DMS153 (cell line): ENCODE data around the gene BMPR2.
"Not testable (repeated sequence)": the region's sequence is repeated elsewhere in the genome, so short reads cannot be mapped to it uniquely, and the experiment has no call there.

ENCODE experiments used
- DNase-seq: peaks from one replicate; lab custom pipeline; 2025; lab: John Stamatoyannopoulos, UW

The BMPR2 gene

DNA sequence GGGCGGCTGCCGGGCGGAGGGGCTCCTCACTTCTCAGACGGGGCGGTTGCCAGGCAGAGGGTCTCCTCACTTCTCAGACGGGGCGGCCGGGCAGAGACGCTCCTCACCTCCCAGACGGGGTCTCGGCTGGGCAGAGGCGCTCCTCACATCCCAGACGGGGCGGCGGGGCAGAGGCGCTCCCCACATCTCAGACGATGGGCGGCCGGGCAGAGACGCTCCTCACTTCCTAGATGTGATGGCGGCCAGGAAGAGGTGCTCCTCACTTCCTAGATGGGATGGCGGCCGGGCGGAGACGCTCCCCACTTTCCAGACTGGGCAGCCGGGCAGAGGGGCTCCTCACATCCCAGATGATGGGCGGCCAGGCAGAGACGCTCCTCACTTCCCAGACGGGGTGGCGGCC, 159.2 kb downstream of the BMPR2 start:
- DNase-seq, result not testable (repeated sequence)

- peak; percentile 10 for DNase-seq
Observed at GRCh38 chr2:202541137-202541536, 165.0 kb downstream of the BMPR2 start.

DNA sequence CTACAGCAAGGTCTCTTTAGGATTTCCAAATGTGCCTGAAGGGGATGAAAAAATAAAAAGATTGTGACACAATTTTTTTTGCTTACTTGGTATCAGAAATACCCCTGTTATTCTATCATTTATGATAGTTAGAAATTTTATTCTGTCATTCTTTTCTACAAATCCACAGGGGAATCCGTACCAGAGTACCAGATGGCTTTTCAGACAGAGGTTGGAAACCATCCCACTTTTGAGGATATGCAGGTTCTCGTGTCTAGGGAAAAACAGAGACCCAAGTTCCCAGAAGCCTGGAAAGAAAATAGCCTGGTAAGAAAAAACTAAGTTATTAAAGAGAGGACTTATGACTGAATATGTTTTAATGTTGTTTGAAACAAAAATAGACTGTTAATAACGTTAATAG, 166.0 kb downstream of the BMPR2 start:
- no peak for DNase-seq

DNA sequence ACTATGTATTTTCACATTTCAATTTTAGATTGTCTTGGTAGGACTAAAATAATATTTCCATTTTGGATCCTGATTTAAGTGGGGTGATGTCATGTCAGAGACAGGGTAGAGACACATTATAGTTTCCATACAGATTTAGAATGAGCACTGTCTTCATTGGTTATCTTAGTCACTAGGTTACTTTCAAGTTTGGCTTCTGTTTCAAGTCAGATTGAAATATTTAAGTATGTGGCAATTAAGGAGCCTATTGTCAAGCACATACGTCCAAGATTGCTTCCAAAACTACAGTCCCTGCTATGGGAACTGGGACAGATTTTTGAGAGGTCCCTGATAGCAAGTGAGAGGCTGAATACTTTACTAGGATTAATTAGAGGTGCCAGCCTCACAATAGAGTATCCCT, 169.4 kb downstream of the BMPR2 start:
- no peak for DNase-seq

- no peak for DNase-seq
Observed at GRCh38 chr2:202545931-202546330, 169.8 kb downstream of the BMPR2 start.

DNA sequence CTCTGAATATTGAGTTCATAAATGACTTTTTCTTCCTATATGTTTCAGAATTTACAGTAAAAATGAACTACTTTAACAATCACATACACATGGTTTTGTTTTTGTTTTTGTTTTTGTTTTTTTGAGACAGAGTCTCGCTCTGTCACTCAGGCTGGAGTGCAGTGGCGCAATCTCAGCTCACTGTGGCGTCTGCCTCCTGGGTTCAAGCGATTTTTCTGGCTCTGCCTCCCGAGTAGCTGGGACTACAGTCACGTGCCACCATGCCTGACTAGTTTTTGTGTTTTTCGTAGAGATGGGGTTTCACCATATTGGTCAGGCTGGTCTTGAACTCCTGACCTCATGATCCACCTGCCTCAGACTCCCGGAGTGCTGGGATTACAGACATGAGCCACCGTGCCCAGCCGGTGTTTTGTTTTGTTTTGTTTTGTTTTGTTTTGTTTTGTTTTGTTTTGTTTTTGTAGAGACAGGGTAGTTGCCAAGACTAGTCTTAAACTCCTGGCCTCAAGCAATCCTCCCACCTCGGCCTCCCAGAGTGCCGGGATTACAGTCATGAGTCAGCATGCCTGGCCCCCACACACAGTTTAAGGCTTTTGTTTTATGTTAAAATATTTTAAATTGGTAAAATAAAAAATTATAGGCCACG, 170.5 kb downstream of the BMPR2 start:
- DNase-seq, result not testable (repeated sequence)

DNA sequence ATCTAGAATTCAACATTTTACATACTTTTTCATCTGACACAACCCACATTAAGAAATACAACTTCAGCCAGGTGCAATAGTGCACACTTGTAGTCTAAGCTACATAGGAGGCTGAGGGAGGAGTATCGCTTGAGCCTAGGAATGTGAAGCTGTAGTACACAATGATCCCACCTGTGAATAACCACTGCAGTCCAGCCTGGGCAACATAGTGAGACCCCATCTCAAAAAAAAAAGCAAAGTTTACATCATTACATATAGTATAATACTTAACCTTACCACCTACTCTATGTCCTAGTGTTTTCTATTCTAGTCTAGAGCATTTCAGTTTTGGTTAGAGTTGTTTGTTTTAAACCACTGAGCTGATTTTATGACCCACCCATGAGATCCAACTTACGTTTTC, 172.1 kb downstream of the BMPR2 start:
- DNase-seq, result no peak

DNA sequence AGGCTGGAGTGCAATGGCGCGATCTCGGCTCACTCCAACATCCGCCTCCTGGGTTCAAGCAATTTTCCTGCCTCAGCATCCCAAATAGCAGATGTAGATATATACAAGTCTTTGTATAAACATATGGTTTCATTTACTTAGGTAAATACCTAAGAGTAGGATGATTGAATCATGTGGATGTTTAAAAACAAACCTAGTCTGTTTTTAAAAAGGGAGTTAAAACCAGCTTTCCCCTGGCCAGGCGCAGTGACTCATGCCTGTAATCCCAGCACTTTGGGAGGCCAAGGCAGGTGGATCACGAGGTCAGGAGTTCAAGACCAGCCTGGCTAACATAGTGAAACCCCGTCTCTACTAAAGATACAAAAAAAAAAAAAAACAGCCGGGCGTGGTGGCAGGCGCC, 174.9 kb downstream of the BMPR2 start:
- DNase-seq, result not testable (repeated sequence)

DNA sequence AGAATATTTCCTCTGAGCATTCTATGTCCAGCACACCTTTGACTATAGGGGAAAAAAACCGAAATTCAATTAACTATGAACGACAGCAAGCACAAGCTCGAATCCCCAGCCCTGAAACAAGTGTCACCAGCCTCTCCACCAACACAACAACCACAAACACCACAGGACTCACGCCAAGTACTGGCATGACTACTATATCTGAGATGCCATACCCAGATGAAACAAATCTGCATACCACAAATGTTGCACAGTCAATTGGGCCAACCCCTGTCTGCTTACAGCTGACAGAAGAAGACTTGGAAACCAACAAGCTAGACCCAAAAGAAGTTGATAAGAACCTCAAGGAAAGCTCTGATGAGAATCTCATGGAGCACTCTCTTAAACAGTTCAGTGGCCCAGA, 179.2 kb downstream of the BMPR2 start:
- no peak for DNase-seq

GRCh38 chr2:202560200-202560599, 184.1 kb downstream of the BMPR2 start:
- no peak for DNase-seq

DNA sequence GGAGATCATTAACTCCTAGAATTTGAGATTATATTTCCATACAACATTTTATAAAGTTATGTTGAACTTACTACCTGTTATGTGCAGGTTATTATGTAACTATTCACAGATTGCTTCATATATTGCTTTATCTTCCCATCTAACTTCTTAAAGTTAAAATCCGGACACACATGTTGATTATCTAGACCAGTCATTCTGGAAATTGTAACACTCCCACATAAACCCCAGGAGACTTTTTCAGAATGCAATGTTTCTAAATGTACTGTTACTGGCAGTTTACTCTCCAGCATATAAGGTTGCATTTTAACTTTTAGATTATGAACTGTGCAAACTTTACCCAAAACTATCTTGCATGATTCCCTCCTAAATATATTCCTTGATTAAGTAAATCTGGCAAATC, 188.1 kb downstream of the BMPR2 start:
- DNase-seq, result no peak

GRCh38 chr2:202566286-202566685, 190.2 kb downstream of the BMPR2 start:
- no peak for DNase-seq

GRCh38 chr2:202574541-202574940, 198.4 kb downstream of the BMPR2 start:
- DNase-seq, result no peak

GRCh38 chr2:202575194-202575593, 199.1 kb downstream of the BMPR2 start:
- not testable (repeated sequence) for DNase-seq

- peak; percentile 65 for DNase-seq
Observed at GRCh38 chr2:202577250-202578183, 201.4 kb downstream of the BMPR2 start.

DNA sequence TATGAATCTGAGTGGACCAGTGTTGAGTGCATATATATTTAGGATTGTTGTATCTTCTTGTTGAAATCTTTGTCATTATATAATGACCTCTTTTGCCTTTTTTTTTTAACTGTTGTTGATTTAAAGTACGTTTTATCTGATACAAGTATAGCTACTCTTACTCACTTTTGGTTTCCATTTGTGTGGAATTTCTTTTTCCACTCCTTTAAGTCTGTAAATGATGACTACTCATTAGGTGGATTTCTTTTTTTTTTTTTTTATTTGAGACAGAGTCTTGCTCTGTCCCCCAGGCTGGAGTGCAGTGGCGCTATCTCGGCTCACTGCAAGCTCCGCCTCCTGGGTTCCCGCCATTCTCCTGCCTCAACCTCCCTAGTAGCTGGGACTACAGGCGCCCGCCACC, 206.7 kb downstream of the BMPR2 start:
- DNase-seq, result not testable (repeated sequence)

DNA sequence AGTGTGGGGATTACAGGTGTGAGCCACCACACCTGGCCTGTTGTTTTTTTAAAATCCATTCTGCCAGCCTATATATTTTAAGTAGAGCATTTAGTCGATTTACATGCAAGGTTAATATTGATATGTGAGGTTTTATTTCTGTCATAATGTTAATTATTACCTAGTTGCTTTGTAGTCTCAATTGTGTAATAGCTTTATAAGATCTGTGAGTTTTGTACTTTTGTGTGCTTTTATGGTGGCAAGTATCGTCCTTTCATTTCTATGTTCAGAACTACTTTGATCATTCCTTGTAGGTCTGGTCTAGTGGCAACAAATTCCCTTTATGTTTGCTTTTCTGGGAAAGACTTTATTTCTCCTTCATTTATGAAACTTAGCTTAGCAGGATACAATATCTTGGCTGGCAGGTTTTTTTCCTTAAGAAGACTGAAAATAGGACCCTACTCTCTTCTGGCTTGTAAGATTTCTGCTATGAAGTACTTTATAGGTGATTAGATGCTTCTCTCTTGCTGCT, 207.6 kb downstream of the BMPR2 start:
- DNase-seq, result no peak

DNA sequence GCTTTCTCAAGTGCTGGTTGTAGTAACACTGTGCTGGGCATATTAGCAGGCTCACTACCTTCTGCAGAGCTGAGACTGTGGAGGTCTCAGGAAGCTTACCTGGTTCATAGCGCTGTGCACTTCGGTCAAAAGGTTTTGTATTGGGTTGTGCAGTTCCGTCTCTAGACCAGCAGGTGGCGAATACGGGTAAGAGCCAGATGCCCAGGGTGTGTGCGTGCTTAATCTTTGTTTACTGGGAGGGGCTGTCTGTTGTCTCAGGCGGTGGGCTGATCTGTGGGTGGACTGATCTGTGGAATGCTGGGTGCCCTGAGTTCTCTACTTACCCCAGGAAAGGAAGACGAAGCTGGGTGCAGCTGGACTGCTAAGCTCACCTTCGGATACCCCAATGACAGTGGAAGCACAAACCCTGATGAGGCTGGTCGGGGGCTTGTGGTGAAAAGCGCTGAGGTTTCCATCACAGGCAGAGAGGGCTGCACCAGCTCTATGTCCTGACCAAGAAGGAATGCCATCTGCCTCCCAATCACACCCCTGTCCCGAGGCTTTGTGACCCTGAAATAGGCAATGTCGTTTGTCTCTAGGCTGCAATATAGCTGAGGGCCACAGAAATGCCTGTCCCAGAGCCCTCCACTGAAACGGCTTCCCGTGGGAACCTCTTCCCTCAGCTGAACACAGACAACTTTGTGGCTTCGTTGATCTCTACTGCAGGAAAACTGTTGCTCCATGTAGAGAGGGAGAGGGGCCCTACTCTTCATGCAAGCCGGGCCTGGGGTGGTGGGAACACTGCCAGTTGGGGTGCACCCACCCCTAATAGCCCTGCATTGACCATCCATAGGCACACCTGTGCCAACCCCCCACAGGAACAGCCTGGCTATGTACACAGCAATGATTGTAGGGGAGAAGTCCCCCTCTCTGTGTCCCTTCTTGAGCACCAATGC, 212.8 kb downstream of the BMPR2 start:
- peak; percentile 74 for DNase-seq

- no peak for DNase-seq
Observed at GRCh38 chr2:202589582-202589949, 213.4 kb downstream of the BMPR2 start.

- DNase-seq, result no peak
Observed at GRCh38 chr2:202592566-202592965, 216.4 kb downstream of the BMPR2 start.

DNA sequence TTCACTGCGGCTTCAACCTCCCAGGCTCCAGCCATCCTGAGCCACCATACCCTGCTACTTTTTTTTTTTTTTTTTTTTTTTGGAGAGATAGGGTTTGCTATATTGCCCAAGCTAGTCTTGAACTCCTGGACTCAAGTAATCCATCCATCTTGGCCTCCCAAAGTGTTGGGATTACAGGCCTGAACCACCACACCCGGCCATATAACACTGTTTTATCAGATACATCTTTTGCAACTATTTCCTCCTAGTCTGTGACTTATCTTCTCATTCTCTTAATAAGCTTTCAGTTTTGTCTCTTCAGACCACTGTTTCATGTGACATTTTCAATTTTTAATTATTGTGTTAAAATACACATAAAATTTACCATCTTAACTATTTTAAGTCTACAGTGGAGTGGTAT, 223.0 kb downstream of the BMPR2 start:
- DNase-seq, result no peak

DNA sequence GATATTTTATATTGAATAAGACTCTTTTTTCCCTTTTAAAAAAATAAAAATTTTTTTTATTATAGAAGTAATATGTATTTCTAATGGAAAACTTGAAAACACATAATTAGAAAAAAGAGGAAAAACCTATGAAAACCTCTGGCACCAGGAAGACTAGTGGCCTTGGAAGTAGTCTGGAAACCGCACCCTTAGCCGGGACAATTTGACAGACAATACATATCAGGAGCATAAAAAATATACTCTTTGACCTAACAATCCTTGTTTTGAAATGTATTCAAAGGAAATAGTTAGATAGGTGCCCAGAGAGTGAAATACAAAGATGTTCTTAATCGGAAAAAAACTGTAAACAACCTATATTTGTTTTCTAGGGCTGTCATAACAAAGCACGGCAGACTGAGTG, 223.8 kb downstream of the BMPR2 start:
- DNase-seq, result no peak
